ENCODE data around the gene ETV1. TPM values are rescaled to one million over a fixed set of nuclear protein-coding genes. Genes with fewer than 3 reads are reported as not detected.
A peak's percentile ranks its signal among the peaks of the same experiment; 100 is the strongest.

Gene ETV1
- total and polyA plus RNA-seq, 9 of the 15 experiments (the other 6 are each of a cell fraction or from before 2014, with no cell fraction given): 7.2 to 27.4 (median 14.0) TPM

DNA sequence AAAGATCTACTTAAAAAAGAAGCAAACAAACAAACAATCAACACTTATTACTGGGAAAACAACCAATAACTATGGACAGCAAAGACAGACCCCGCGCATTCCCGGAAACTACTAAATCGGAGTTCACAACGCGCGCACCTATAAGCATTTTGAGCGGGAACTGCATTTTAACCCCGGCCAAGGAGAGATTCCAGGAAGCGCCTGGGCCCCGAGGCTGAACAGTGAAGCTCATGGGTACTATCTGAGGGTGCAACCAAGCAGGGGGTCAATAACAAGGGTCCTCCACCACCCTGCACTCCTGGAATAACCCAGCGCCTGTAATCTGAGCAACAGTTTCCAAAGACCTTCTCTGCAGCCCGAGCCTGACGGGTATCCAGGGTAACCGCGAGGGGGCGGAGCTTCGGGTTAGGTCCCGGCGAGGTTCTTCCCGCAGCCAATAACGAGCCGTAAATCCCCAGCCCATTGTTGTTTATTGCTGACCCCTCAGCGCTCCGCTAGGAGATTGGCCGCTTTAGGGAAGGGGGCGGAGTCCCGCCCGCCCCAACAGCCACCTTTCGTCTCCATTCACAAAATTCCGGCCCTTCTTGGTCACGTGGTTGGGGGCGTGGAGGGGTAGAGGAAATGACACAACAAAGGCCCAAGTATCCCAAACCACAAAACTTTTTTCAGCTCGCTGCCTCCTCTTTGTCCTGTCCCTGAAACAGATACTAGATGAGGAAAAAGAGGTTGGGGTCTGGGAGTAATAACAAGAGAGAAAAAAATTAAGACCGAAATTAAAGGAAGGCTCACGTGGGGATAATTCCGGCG is 1.7 kb upstream of the ETV1 start (continued):
- TF ChIP-seq, protein P1, sequence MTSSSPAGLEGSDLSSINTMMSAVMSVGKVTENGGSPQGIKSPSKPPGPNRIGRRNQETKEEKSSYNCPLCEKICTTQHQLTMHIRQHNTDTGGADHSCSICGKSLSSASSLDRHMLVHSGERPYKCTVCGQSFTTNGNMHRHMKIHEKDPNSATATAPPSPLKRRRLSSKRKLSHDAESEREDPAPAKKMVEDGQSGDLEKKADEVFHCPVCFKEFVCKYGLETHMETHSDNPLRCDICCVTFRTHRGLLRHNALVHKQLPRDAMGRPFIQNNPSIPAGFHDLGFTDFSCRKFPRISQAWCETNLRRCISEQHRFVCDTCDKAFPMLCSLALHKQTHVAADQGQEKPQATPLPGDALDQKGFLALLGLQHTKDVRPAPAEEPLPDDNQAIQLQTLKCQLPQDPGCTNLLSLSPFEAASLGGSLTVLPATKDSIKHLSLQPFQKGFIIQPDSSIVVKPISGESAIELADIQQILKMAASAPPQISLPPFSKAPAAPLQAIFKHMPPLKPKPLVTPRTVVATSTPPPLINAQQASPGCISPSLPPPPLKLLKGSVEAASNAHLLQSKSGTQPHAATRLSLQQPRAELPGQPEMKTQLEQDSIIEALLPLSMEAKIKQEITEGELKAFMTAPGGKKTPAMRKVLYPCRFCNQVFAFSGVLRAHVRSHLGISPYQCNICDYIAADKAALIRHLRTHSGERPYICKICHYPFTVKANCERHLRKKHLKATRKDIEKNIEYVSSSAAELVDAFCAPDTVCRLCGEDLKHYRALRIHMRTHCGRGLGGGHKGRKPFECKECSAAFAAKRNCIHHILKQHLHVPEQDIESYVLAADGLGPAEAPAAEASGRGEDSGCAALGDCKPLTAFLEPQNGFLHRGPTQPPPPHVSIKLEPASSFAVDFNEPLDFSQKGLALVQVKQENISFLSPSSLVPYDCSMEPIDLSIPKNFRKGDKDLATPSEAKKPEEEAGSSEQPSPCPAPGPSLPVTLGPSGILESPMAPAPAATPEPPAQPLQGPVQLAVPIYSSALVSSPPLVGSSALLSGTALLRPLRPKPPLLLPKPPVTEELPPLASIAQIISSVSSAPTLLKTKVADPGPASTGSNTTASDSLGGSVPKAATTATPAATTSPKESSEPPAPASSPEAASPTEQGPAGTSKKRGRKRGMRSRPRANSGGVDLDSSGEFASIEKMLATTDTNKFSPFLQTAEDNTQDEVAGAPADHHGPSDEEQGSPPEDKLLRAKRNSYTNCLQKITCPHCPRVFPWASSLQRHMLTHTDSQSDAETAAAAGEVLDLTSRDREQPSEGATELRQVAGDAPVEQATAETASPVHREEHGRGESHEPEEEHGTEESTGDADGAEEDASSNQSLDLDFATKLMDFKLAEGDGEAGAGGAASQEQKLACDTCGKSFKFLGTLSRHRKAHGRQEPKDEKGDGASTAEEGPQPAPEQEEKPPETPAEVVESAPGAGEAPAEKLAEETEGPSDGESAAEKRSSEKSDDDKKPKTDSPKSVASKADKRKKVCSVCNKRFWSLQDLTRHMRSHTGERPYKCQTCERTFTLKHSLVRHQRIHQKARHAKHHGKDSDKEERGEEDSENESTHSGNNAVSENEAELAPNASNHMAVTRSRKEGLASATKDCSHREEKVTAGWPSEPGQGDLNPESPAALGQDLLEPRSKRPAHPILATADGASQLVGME (CRISPR knock-in tag; IDR thresholded peaks at IDR 0.05): no peak
- no peak for TF ChIP-seq ZNF408 (CRISPR knock-in tag; IDR thresholded peaks at IDR 0.05; ENCODE audit: low read depth)
- TF ChIP-seq ZBTB33 (CRISPR knock-in tag; IDR thresholded peaks at IDR 0.05): no peak
- TF ChIP-seq ZC3H4 (CRISPR knock-in tag; IDR thresholded peaks at IDR 0.05; ENCODE audit: borderline replicate concordance): no peak
- peak; percentile 69 for TF ChIP-seq CREB1 (IDR thresholded peaks at IDR 0.05)
- TF ChIP-seq CREB1 (CRISPR knock-in tag; IDR thresholded peaks at IDR 0.05): no peak
- TF ChIP-seq PTRF (tag; IDR thresholded peaks at IDR 0.05): no peak
- TF ChIP-seq ELF1 (tag; IDR thresholded peaks at IDR 0.05): no peak
- peak; percentile 58; the same call in 1 of the 2 replicates for TF ChIP-seq GTF2E2 (tag; IDR thresholded peaks at IDR 0.05)
- no peak for TF ChIP-seq ADNP (tag; IDR thresholded peaks at IDR 0.05)
- peak; percentile 54; the same call in 1 of the 2 replicates for TF ChIP-seq ZNF384 (IDR thresholded peaks at IDR 0.05; ENCODE audit: low read depth, low read length)
- TF ChIP-seq CHD4 (IDR thresholded peaks at IDR 0.05; ENCODE audit: insufficient read depth, insufficient replicate concordance, low read depth, low read length, poor library complexity, severe bottlenecking): no peak
- no peak for TF ChIP-seq ZNF583 (CRISPR knock-in tag; IDR thresholded peaks at IDR 0.05)
- TF ChIP-seq POLR2AphosphoS5 (IDR thresholded peaks at IDR 0.05; ENCODE audit: control insufficient read depth, insufficient read depth, low read depth, low read length): peak; percentile 78
- no peak for TF ChIP-seq TCFL5 (CRISPR knock-in tag; conservative IDR thresholded peaks at IDR 0.05)
- TF ChIP-seq, protein P2, sequence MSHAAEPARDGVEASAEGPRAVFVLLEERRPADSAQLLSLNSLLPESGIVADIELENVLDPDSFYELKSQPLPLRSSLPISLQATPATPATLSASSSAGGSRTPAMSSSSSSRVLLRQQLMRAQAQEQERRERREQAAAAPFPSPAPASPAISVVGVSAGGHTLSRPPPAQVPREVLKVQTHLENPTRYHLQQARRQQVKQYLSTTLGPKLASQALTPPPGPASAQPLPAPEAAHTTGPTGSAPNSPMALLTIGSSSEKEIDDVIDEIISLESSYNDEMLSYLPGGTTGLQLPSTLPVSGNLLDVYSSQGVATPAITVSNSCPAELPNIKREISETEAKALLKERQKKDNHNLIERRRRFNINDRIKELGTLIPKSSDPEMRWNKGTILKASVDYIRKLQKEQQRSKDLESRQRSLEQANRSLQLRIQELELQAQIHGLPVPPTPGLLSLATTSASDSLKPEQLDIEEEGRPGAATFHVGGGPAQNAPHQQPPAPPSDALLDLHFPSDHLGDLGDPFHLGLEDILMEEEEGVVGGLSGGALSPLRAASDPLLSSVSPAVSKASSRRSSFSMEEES (CRISPR knock-in tag; IDR thresholded peaks at IDR 0.05): peak; percentile 99
- no peak for TF ChIP-seq FUS (optimal IDR thresholded peaks at IDR 0.05; ENCODE audit: low read depth, low read length)
- peak; percentile 72 for TF ChIP-seq ATF7 (IDR thresholded peaks at IDR 0.05)
- TF ChIP-seq RBM15 (IDR thresholded peaks at IDR 0.05; ENCODE audit: insufficient read depth, low read length): no peak
